OCI-LY7 (cell line): ENCODE results near the gene COL25A1. TPM values are rescaled to one million over a fixed set of nuclear protein-coding genes. Genes with fewer than 3 reads are reported as not detected.

ENCODE experiments used
- BruUV-seq: library from RNA; stranded (reverse); fragments of 400-500 nt; replicated peaks from 2 replicates; lab custom pipeline; 2021; lab: Mats Ljungman, UMichigan
- CTCF ChIA-PET: fragments of 300-600 bp; sonication (Branson Sonifier 250); formaldehyde crosslinking; loops from one replicate; lab custom pipeline; 2022; ENCODE audit warnings: antibody characterized with exemption; ENCODE audit not compliant: unreplicated experiment; lab: Charles Lee
- POLR2A ChIA-PET: fragments of 300-600 bp; sonication (Branson Sonifier 250); formaldehyde crosslinking; loops from one replicate; lab custom pipeline; 2022; ENCODE audit warnings: antibody characterized with exemption; lab: Charles Lee
- DNase-seq: peaks from one replicate; pipeline ENCODE4 v3.0.0-alpha.2; 2015; ENCODE audit warnings: low spot score
- H2AFZ ChIP-seq: fragments of 200-600 bp; sonication (generic), shearing (Covaris generic); 2 replicates; pipeline ENCODE4 v1.6.1; 2014; ENCODE audit warnings: mild to moderate bottlenecking, antibody characterized with exemption, low read length, moderate library complexity
- H3K27ac ChIP-seq: fragments of 200-600 bp; sonication (generic); 2 replicates; pipeline ENCODE4 v1.5.1; 2014; ENCODE audit warnings: mixed run types, low read depth, mild to moderate bottlenecking, moderate library complexity, low read length, inconsistent platforms; ENCODE audit not compliant: poor library complexity, severe bottlenecking
- H3K36me3 ChIP-seq: fragments of 200-600 bp; sonication (generic); 2 replicates; pipeline ENCODE4 v1.6.1; 2014; ENCODE audit warnings: mild to moderate bottlenecking, antibody characterized with exemption, low read length, moderate library complexity, mixed read lengths; ENCODE audit not compliant: insufficient read depth
- H3K4me1 ChIP-seq: fragments of 200-600 bp; sonication (generic); 2 replicates; pipeline ENCODE4 v1.5.1; 2014; ENCODE audit warnings: mild to moderate bottlenecking, low read length; ENCODE audit not compliant: insufficient read depth, poor library complexity, severe bottlenecking
- H3K4me2 ChIP-seq: fragments of 200-600 bp; sonication (generic); 2 replicates; pipeline ENCODE4 v1.6.1; 2014; ENCODE audit warnings: mild to moderate bottlenecking, low read length
- H3K4me3 ChIP-seq: fragments of 200-600 bp; sonication (generic); 2 replicates; pipeline ENCODE4 v1.5.1; 2014; ENCODE audit warnings: mild to moderate bottlenecking, low read depth, low read length; ENCODE audit not compliant: poor library complexity, severe bottlenecking
- H3K79me2 ChIP-seq: fragments of 200-600 bp; sonication (generic); 2 replicates; pipeline ENCODE4 v1.6.1; 2016; ENCODE audit warnings: low read depth, mild to moderate bottlenecking, low read length, moderate library complexity, mixed read lengths; ENCODE audit not compliant: insufficient read depth
- H3K9me2 ChIP-seq: fragments of 200-600 bp; sonication (generic); 2 replicates; pipeline ENCODE4 v1.6.1; 2016; ENCODE audit warnings: mild to moderate bottlenecking, low read length, mixed read lengths; ENCODE audit not compliant: insufficient read depth
- H3K9me3 ChIP-seq: fragments of 200-600 bp; sonication (generic); 2 replicates; pipeline ENCODE4 v1.6.1; 2014; ENCODE audit warnings: mild to moderate bottlenecking, mixed run types, low read length, mixed read lengths
- H4K20me1 ChIP-seq: fragments of 200-600 bp; sonication (generic); 2 replicates; pipeline ENCODE4 v1.6.1; 2014; ENCODE audit warnings: mild to moderate bottlenecking, antibody characterized with exemption, low read length, moderate library complexity, mixed read lengths; ENCODE audit not compliant: insufficient read depth
- CTCF ChIP-seq: fragments of 200-600 bp; sonication (generic); conservative IDR thresholded peaks from 2 replicates; pipeline ENCODE4 v1.5.1; 2014; ENCODE audit warnings: mild to moderate bottlenecking, antibody characterized with exemption, low read length, moderate library complexity, mixed read lengths
- EZH2phosphoT487 ChIP-seq: fragments of 200-600 bp; sonication (generic); IDR thresholded peaks from 2 replicates; pipeline ENCODE4 v1.6.1; 2018; ENCODE audit warnings: low read depth, borderline replicate concordance, mild to moderate bottlenecking, mixed run types, antibody characterized with exemption, low read length, moderate library complexity, mixed read lengths
- intact Hi-C: fragments of 100-400 bp; cut with micrococcal nuclease; formaldehyde crosslinking; loops from one replicate; pipeline ENCODE4 v1.10.0; 2022; ENCODE audit not compliant: unreplicated experiment
- total RNA-seq, 2 experiments: library from RNA; depleted of rRNA in 1 of 2; stranded (reverse); fragments of >200 nt in 1 of 2; shearing (Covaris generic) in 1 of 2; gene quantifications; 2 replicates each; pipeline ENCODE4 v1.2.3, GENCODE V29; 2014 to 2022

The COL25A1 gene
- total RNA-seq, 2 experiments from 2014 or later, result not detected

GRCh38 chr4:109134921-109135320 is 167.5 kb downstream of the COL25A1 start:
- Histone ChIP-seq H3K27ac (no peak overlapping the region), H4K20me1 (no peaks in the 10 kb centered on the region), H3K4me3 (no peak overlapping the region), H3K9me3 (no peaks in the 10 kb centered on the region), H3K4me2 (no peak overlapping the region), H3K9me2 (no peaks in the 10 kb centered on the region), H3K4me1 (no peaks in the 10 kb centered on the region), H2AFZ (no peak overlapping the region), H3K36me3 (no peaks in the 10 kb centered on the region), H3K79me2 (no peaks in the 10 kb centered on the region)
- TF ChIP-seq EZH2phosphoT487 (no peak), CTCF (no peak)
- CTCF ChIA-PET, result no interaction called here
- no TSS peak for BruUV-seq
- POLR2A ChIA-PET, result no interaction called here
- no peak for DNase-seq
- intact Hi-C loops, result no loop called here

GRCh38 chr4:109134268-109134667 is 168.2 kb downstream of the COL25A1 start:
- H3K27ac ChIP-seq, result no peak overlapping the region
- no peak overlapping the region for H3K4me2 ChIP-seq
- no peak overlapping the region for H3K4me3 ChIP-seq
- intact Hi-C loops, result no loop called here
- H3K4me1 ChIP-seq, result no peaks in the 10 kb centered on the region
- DNase-seq, result no peak
- no peaks in the 10 kb centered on the region for H3K36me3 ChIP-seq
- H4K20me1 ChIP-seq, result no peaks in the 10 kb centered on the region
- H3K9me2 ChIP-seq, result no peaks in the 10 kb centered on the region
- POLR2A ChIA-PET, result no interaction called here
- no TSS peak for BruUV-seq
- no peaks in the 10 kb centered on the region for H3K9me3 ChIP-seq
- H3K79me2 ChIP-seq, result no peaks in the 10 kb centered on the region
- CTCF ChIA-PET, result no interaction called here
- TF ChIP-seq CTCF (no peak), EZH2phosphoT487 (no peak)
- H2AFZ ChIP-seq, result no peak overlapping the region

- no peak for TF ChIP-seq CTCF
- no peak for TF ChIP-seq EZH2phosphoT487
- H3K27ac ChIP-seq, result no peak overlapping the region
- no peaks in the 10 kb centered on the region for H3K79me2 ChIP-seq
- no peaks in the 10 kb centered on the region for H3K9me3 ChIP-seq
- no peaks in the 10 kb centered on the region for H3K4me1 ChIP-seq
- no peaks in the 10 kb centered on the region for H3K36me3 ChIP-seq
- no peak overlapping the region for H2AFZ ChIP-seq
- POLR2A ChIA-PET, result interaction anchor here (1.2 kb wide), 1 partner anchor 10 kb away, joined by 3 read pairs; no protein-coding TSS in a partner anchor
- intact Hi-C loops, result no loop called here
- DNase-seq, result no peak
- no peaks in the 10 kb centered on the region for H3K9me2 ChIP-seq
- H3K4me2 ChIP-seq, result no peak overlapping the region
- no TSS peak for BruUV-seq
- no peaks in the 10 kb centered on the region for H4K20me1 ChIP-seq
- CTCF ChIA-PET, result no interaction called here
- no peak overlapping the region for H3K4me3 ChIP-seq
Measured at GRCh38 chr4:109131559-109131958, 170.9 kb downstream of the COL25A1 start.
